GM18499 (cell line): Measurements from ENCODE around the gene ASCC3.

Experiments
- ATAC-seq: cut with Tn5 transposase; IDR thresholded peaks from one replicate; pipeline ENCODE4 v1.9.1; 2021; ENCODE audit warnings: moderate number of reproducible peaks; ENCODE audit not compliant: insufficient read depth, unreplicated experiment

The ASCC3 gene

DNA sequence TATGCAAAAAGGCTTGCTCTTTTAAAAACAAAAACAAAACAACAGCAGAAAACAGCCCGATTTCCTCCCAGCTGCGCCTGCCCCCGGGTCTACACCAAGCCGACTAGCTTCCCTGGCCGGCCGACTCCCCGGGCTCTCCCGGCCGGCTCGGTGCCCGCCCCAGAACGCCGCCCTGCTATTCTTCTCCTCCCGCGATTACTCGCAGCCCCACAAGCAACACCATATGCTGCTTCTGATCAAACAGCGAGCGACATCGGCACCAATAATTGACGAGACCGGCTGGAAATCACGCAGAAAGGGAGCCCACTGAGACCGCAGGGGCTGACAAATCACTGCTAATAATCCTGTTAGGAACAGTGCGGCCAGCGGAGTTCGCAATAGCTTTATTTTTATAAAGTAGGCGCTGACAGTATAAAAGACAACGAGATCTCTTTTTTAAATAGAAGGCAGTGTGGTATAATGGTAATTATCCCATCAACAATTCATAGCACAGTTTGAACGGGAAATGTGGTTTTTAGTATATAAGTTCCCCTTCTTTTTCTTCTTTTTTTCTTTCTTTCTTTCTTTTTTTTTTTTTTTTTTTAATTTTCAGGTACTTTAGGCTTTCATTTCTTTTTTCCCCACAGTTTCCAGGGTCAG, 419.7 kb downstream of the ASCC3 start:
- no peak for ATAC-seq

DNA sequence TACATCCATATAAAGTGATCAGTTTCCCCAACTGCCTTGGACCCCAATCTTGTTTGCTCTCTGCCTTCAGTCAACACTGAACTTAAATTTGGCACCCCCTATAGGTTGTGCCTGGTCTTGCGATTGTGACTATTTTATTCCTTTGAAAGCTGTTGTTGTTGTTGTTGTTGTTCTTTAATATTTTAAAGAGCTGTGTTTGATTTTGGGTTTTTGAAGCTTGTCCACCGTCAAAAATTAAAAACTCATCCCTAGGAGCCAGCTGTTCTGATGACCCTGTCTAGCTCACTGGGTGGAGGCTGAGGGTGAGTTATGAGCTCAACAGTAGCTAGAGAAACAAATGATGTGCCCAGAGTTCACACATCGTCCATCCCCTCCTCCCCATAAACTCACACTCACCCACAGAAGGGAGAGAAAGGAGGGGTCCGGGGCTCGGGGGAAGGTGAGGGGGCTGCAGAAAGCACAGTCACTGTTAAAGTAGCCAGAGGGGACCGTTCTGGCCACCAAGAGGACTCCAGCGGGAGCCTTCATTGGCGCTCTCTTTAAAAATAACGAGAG, 420.4 kb downstream of the ASCC3 start:
- ATAC-seq, result no peak

DNA sequence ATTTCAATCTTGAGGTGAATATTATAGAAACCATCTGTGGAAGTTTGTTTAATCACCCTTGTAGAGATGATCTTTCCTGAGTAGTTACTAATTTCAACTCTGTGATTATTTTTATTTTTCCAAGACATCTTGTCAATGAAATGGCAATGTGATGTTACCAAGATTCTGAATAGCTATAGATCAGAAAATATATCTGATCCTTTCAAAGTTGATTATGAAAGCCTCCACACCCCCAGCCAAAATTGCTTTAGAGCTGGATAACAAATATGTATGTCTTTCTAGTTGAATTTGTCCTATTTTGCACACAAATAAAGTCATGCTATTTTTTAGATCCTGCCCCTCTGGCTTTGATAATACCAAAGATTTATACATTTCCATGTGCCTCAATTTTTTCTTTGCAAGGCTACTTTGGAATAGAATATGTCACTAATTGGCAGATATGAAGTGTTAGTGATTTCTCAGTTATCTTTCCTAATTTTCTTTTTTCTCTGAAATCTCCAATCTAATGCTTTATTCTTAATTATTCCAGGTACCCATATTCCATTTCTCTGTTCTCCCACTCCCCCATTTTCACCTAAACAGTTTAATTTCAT, 421.4 kb downstream of the ASCC3 start:
- no peak for ATAC-seq

DNA sequence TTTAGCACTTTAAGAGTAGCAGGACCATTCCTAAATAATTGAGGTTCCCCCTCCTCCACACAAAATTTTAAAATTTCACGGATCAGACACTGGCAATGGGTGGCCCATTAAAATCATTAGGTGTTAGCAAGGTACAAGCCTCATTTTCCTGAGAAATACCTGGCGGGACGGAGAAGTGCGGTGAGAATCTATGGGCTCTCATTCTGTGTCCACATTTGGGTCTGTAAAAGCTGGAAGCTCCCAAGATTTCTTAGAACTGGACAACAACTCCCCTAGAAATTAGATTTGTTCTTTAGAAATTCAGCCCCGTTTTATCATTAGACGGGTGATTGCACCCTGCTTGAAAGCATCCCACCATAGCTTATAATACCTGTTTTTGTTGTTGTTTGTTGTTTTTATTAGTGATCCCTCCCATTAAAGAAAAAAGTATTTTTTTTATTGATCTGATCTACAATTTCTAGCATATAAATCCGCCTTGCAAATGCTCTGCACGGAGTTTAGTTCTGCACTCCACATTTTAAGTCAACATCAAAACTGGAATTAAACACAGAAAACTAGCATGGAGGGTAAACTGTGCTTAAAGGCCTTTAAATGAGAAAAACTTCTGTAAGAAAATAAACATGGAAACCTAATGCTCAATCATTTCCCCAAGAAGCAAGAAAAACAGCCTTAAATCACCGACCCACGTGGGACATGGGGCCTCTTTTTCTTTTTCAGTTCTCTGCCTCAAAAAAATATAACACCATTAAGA, 422.1 kb downstream of the ASCC3 start:
- ATAC-seq, result no peak
